G401.6 (cell line): ENCODE measurements around the gene HNRNPAB.
"Not testable (repeated sequence)": the region's sequence is repeated elsewhere in the genome, so short reads cannot be mapped to it uniquely, and the experiment has no call there.

Experiments used
- FAIRE-seq: peaks from 2 replicates; lab custom pipeline; 2012; peaks lifted over from hg19 to GRCh38; lab: Jason Lieb, UNC

HNRNPAB gene

GRCh38 chr5:178245389-178245788 lies 41.1 kb downstream of the HNRNPAB start:
- no peak for FAIRE-seq

GRCh38 chr5:178246624-178247279 lies 42.4 kb downstream of the HNRNPAB start:
- FAIRE-seq, result no peak

- FAIRE-seq, result no peak
Measured at GRCh38 chr5:178247481-178248456, 43.4 kb downstream of the HNRNPAB start.

GRCh38 chr5:178248750-178249149 lies 44.4 kb downstream of the HNRNPAB start:
- no peak for FAIRE-seq

DNA sequence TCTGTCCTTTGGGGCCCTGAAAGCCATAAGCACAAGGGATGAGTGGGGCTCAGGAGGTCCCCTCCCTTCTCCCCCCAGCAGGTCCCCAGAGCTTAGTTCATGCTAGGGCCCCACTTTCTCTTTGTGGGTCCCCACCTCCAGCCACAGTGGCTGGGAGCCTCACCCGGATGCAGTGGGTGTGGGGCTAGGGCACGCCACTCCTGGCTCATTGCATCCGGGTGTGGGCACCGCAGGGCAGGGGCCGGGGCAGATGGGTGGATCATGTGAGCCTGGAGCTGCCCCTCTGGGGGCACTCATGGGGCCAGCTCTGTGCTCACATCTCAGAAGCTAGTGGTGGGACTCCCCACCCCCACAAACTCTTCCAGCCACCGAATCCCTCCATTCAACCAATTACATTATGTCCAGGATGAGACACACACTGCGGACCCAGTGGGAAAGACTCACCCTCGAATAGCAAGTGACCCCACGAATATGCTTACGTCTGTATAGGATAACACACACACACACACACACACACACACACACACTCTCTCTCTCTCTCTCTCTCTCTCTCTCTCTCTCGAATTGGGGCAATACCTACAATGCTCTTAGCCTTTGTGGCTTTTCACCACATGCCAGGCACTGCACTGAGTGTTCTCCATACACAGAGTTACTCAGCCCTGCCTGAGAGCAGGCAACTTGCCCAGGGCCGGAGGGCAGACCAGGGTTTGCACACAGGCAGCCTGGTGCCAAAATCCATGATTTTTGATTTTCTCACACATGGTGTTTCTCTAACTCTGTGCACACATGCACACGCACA lies 45.1 kb downstream of the HNRNPAB start:
- no peak for FAIRE-seq

DNA sequence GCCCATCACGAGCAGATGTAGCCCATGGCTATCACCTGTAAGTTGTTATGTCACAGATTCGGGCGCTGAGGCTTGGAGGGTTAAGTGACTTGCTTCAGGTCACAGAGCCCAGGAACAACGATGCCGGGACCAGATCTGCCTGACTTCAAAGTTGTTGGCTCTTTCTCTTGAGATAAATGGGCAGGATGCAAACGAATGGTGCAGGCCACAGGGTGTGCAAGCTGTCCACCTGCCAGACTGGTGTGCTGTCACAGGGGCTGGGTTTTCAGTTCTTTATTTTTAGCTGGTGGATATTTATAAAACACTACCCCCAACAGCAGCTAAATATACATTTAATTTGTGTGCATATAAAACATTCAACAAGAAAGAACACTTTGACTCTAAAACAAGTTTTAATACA lies 45.9 kb downstream of the HNRNPAB start:
- no peak for FAIRE-seq

DNA sequence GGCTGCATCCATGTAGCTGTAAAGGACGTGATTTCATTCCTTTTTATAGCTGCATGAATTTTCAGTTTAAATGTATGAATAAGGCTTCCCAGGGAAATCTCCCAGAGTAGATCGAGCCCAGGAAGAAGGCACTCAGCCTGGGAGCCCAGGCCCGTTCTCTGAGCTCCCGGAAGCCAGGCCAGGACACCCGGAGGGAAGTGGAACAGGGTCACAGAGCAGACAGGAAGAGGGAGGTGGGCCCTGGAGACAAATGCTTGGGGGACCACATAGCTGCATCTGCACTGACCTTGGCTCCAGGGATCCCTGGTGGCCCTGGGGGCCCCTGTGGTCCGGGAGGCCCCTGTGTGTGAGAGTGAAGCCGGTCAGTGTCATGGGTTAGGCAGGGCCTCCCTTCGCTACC lies 47.9 kb downstream of the HNRNPAB start:
- no peak for FAIRE-seq

DNA sequence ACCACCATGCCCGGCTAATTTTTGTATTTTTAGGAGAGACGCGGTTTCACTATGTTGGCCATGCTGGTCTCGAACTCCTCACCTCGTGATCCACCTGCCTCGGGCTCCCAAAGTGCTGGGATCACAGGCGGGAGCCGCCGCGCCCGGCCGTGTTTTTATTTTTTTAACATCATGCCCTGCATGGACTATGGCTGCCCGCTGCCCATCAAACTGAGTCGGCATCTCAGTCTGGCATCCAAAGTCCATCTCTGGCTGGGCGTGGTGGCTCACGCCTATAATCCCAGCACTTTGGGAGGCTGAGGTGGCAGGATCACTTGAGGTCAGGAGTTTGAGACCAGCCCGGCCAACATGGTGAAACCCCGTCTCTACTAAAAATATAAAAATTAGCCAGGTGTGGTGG lies 49.3 kb downstream of the HNRNPAB start:
- not testable (repeated sequence) for FAIRE-seq

GRCh38 chr5:178256746-178257145 lies 52.4 kb downstream of the HNRNPAB start:
- no peak for FAIRE-seq

- FAIRE-seq, result no peak
Measured at GRCh38 chr5:178257650-178258049, 53.3 kb downstream of the HNRNPAB start.

- no peak for FAIRE-seq
Measured at GRCh38 chr5:178259623-178260536, 55.5 kb downstream of the HNRNPAB start.
